Fibroblast of lung (primary cell): ENCODE results near the gene HTRA3. TPM values are rescaled to one million over a fixed set of nuclear protein-coding genes. Genes with fewer than 3 reads are reported as not detected.

ENCODE experiments used
- DNase-seq, 2 donors: peaks; one replicate each; pipeline versions ENCODE4 v3.0.0 to v3.0.0-alpha.2; 2010; ENCODE audit warnings: low read depth in 2 of 2
- H2AFZ ChIP-seq: 2 replicates; pipeline ENCODE4 v1.5.1; 2012; ENCODE audit warnings: low read length, control low read depth, inconsistent platforms
- H3K27ac ChIP-seq: 2 replicates; pipeline ENCODE4 v1.5.1; 2011; ENCODE audit warnings: low read length, control low read depth; ENCODE audit not compliant: insufficient read depth
- H3K27me3 ChIP-seq: 2 replicates; pipeline ENCODE4 v1.5.1; 2011; ENCODE audit warnings: mild to moderate bottlenecking, low read length; ENCODE audit not compliant: control insufficient read depth, insufficient read depth
- H3K36me3 ChIP-seq: 2 replicates; pipeline ENCODE4 v1.5.1; 2011; ENCODE audit warnings: low read length; ENCODE audit not compliant: control insufficient read depth, insufficient read depth
- H3K4me1 ChIP-seq: 2 replicates; pipeline ENCODE4 v1.5.1; 2011; ENCODE audit warnings: low read length; ENCODE audit not compliant: control insufficient read depth, insufficient read depth; ENCODE audit errors: extremely low read depth
- H3K4me2 ChIP-seq: 2 replicates; pipeline ENCODE4 v1.5.1; 2011; ENCODE audit warnings: low read length, control low read depth; ENCODE audit not compliant: insufficient read depth; ENCODE audit errors: extremely low read depth
- H3K4me3 ChIP-seq, 4 experiments: fragments of 200-600 bp in 1 of 4; sonication (generic) in 1 of 4; replicated peaks in 1 of 4; 2 replicates each; pipeline ENCODE4 v1.5.1; 2011 to 2016; ENCODE audit warnings: low read length in 4 of 4, low read depth in 3 of 4, mild to moderate bottlenecking in 3 of 4, control low read depth in 2 of 4, inconsistent platforms in 1 of 4, mixed read lengths in 1 of 4; ENCODE audit not compliant: insufficient read depth in 1 of 4; ENCODE audit errors: control extremely low read depth in 1 of 4
- H3K79me2 ChIP-seq: 2 replicates; pipeline ENCODE4 v1.5.1; 2012; ENCODE audit warnings: mild to moderate bottlenecking, low read length, inconsistent platforms; ENCODE audit not compliant: control insufficient read depth, insufficient read depth
- H3K9ac ChIP-seq: 2 replicates; pipeline ENCODE4 v1.5.1; 2011; ENCODE audit warnings: mild to moderate bottlenecking, low read length, control low read depth; ENCODE audit not compliant: insufficient read depth
- H3K9me3 ChIP-seq: 2 replicates; pipeline ENCODE4 v1.5.1; 2012; ENCODE audit warnings: low read depth, low read length; ENCODE audit not compliant: control insufficient read depth, insufficient read depth
- H4K20me1 ChIP-seq: 2 replicates; pipeline ENCODE4 v1.5.1; 2011; ENCODE audit warnings: low read length; ENCODE audit not compliant: control insufficient read depth, insufficient read depth; ENCODE audit errors: extremely low read depth
- CTCF ChIP-seq, 2 donors: IDR thresholded peaks in 1 of 2; conservative IDR thresholded peaks in 1 of 2; 1 replicate in 1 of 2; 2 replicates in 1 of 2; pipeline ENCODE4 v1.5.1; 2011 to 2012; ENCODE audit warnings: low read length in 2 of 2, control low read depth in 1 of 2, inconsistent platforms in 1 of 2, low read depth in 1 of 2, mild to moderate bottlenecking in 1 of 2
- EZH2 ChIP-seq: IDR thresholded peaks from 2 replicates; pipeline ENCODE4 v1.5.1; 2012; ENCODE audit warnings: low read length, control low read depth, mild to moderate bottlenecking; ENCODE audit errors: missing control alignments
- polyA plus RNA-seq, 2 donors: library from polyadenylated mRNA; depleted of rRNA in 1 of 2; stranded (reverse) in 1 of 2; unstranded in 1 of 2; fragments of >200 nt; gene quantifications; 2 replicates each; pipeline ENCODE4 v1.2.1, GENCODE V29; 2011 to 2012; ENCODE audit warnings: missing spikeins in 1 of 2
- total RNA-seq: library from RNA; depleted of rRNA; stranded (reverse); fragments of >200 nt; gene quantifications from 2 replicates; pipeline ENCODE4 v1.2.1, GENCODE V29; 2014

Gene HTRA3
- total and polyA plus RNA-seq, 2 donors (not counting 1 experiment from before 2014, with no cell fraction given), result 2.8 to 3.5 TPM

- Histone ChIP-seq H3K36me3 (no peaks in the 10 kb centered on the region), H2AFZ (no peak overlapping the region), H3K79me2 (no peaks in the 10 kb centered on the region), H3K27ac (no peak overlapping the region), H3K4me2 (no peak overlapping the region), H3K4me1 (no peaks in the 10 kb centered on the region), H3K4me3 (no peak overlapping the region), H3K9me3 (no peaks in the 10 kb centered on the region), H4K20me1 (no peaks in the 10 kb centered on the region), H3K9ac (no peak overlapping the region), H3K27me3 (no peaks in the 10 kb centered on the region)
- TF ChIP-seq EZH2 (no peak), CTCF (conservative IDR thresholded peaks at IDR 0.05 in 1 of 2, IDR thresholded peaks at IDR 0.05 in 1 of 2; ENCODE audit: low read depth in 1 of 2, low read length in 2 of 2) (no peak)
- DNase-seq, result no peak
Observed at GRCh38 chr4:8285976-8286718, 16.6 kb downstream of the HTRA3 start.

DNA sequence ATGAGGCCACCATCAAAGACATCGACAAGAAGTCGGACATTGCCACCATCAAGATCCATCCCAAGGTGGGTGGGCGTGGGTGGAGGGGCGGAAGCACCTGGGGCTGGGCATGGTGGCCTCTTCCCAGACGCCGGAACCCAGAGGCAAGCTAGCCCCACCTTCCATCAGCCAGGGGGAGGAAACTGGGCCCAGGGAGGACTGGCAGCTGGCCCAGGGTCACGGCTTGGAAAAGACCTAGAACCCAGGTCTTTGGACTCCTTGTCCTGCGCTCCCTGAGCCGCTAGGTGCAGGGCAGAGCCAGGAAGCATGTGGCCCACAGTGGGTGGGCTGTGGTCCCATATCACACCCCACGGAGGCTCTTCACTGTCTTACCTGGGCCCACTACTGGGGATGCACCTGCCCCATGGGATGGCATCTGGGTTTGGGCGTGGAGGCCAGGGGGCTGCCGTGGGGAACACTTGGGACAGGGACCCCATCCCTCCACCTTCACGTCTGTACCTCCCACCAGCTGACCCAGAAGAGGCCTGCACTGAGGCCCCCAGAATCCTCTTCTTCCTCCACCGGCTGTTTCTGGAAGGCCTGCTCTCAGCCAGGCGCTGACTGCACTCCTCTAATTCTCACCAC is 17.3 kb downstream of the HTRA3 start:
- no peak overlapping the region for H3K4me2 ChIP-seq
- H3K4me3 ChIP-seq, result no peak overlapping the region
- no peaks in the 10 kb centered on the region for H3K4me1 ChIP-seq
- no peaks in the 10 kb centered on the region for H3K9me3 ChIP-seq
- H3K9ac ChIP-seq, result no peak overlapping the region
- DNase-seq, result no peak
- H3K36me3 ChIP-seq, result no peaks in the 10 kb centered on the region
- no peak overlapping the region for H3K27ac ChIP-seq
- no peaks in the 10 kb centered on the region for H4K20me1 ChIP-seq
- H3K27me3 ChIP-seq, result no peaks in the 10 kb centered on the region
- H3K79me2 ChIP-seq, result no peaks in the 10 kb centered on the region
- no peak for TF ChIP-seq CTCF (conservative IDR thresholded peaks at IDR 0.05 in 1 of 2, IDR thresholded peaks at IDR 0.05 in 1 of 2; ENCODE audit: low read depth in 1 of 2, low read length in 2 of 2)
- no peak for TF ChIP-seq EZH2
- no peak overlapping the region for H2AFZ ChIP-seq

GRCh38 chr4:8287343-8288280 is 18.1 kb downstream of the HTRA3 start:
- no peak overlapping the region for H3K4me2 ChIP-seq
- H3K27ac ChIP-seq, result no peak overlapping the region
- no peaks in the 10 kb centered on the region for H3K36me3 ChIP-seq
- no peak for DNase-seq
- H3K4me1 ChIP-seq, result no peaks in the 10 kb centered on the region
- H3K79me2 ChIP-seq, result no peaks in the 10 kb centered on the region
- no peaks in the 10 kb centered on the region for H3K27me3 ChIP-seq
- TF ChIP-seq CTCF (conservative IDR thresholded peaks at IDR 0.05 in 1 of 2, IDR thresholded peaks at IDR 0.05 in 1 of 2; ENCODE audit: low read depth in 1 of 2, low read length in 2 of 2), result no peak
- TF ChIP-seq EZH2, result no peak
- no peak overlapping the region for H3K9ac ChIP-seq
- H4K20me1 ChIP-seq, result no peaks in the 10 kb centered on the region
- no peaks in the 10 kb centered on the region for H3K9me3 ChIP-seq
- H3K4me3 ChIP-seq, result no peak overlapping the region
- H2AFZ ChIP-seq, result no peak overlapping the region
